22Rv1 (cell line): Measurements from ENCODE around the gene GLOD4.

Source experiments
- H3K27ac ChIP-seq: fragments of 450-650 bp; 2 replicates; pipeline ENCODE4 v1.5.1; 2017
- ZFX ChIP-seq: fragments of 450-650 bp; IDR thresholded peaks from 2 replicates; pipeline ENCODE4 v1.6.1; 2017; ENCODE audit warnings: antibody characterized with exemption, borderline replicate concordance
- TF ChIP-seq, protein P1 (sequence below): fragments of 450-650 bp; IDR thresholded peaks from 2 replicates; pipeline ENCODE4 v1.5.1; 2017; ENCODE audit warnings: mild to moderate bottlenecking

The GLOD4 gene

DNA sequence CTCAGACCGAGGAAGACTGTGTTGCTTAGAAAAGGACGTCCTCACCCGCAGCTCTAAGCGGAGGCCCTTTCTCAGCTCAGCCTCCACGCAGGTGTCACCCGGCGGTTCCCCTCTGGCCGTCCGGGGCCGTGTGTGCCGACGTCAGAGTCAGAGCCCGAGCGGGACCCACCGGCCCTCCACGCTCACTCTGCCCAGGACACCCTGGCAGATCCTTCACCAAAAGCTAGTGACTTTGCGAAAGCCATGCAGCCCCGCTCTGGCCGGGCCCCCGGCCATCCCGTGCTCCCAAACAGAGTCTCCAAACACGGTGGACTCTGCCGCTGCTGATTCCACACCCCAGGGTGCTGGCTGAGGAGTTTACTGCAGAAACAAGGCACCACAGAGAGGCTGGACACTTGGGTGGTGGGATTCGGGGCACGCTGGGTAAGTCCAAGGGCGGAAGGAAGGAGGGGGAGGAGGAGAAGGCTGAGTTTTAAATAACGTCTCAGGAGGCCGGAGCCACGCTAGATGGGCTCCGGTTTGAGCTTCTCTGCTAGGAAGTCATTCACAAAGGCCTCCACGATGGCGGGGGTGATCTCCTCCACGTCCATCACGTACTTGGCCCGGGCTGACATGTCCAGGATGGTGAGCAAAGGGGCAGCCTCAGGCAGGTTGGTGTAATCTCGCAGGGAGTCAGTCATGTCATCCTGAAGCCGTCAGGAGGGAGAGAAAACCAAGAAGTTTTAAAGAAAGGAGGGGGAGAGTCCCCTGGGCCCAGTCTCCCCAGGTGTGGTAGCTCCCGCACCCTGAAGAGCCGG, 18.6 kb upstream of the GLOD4 start:
- no peak for TF ChIP-seq ZFX
- TF ChIP-seq, protein P1, sequence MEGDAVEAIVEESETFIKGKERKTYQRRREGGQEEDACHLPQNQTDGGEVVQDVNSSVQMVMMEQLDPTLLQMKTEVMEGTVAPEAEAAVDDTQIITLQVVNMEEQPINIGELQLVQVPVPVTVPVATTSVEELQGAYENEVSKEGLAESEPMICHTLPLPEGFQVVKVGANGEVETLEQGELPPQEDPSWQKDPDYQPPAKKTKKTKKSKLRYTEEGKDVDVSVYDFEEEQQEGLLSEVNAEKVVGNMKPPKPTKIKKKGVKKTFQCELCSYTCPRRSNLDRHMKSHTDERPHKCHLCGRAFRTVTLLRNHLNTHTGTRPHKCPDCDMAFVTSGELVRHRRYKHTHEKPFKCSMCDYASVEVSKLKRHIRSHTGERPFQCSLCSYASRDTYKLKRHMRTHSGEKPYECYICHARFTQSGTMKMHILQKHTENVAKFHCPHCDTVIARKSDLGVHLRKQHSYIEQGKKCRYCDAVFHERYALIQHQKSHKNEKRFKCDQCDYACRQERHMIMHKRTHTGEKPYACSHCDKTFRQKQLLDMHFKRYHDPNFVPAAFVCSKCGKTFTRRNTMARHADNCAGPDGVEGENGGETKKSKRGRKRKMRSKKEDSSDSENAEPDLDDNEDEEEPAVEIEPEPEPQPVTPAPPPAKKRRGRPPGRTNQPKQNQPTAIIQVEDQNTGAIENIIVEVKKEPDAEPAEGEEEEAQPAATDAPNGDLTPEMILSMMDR: no peak
- no peak overlapping the region for H3K27ac ChIP-seq

DNA sequence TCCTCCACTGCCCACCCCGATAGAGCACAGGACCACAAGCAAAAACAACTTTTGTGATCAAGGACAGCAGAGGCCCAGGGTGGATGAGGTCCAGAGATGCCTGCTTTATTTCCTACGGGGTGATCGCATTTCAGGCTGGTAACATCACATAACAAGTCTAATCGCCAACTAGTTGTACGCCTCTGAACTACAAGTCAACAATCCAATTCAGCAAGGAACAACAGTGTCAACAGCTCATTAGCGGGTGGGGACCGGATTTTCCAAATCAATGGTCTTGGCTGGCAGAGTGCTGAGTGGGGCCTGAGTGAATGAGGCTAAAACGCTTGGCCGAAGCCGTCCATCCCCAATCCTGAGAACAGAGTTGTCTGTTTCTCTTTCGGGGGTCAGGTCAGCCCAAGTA, 17.2 kb upstream of the GLOD4 start:
- TF ChIP-seq, protein P1: no peak
- TF ChIP-seq ZFX: no peak
- H3K27ac ChIP-seq: no peak overlapping the region

DNA sequence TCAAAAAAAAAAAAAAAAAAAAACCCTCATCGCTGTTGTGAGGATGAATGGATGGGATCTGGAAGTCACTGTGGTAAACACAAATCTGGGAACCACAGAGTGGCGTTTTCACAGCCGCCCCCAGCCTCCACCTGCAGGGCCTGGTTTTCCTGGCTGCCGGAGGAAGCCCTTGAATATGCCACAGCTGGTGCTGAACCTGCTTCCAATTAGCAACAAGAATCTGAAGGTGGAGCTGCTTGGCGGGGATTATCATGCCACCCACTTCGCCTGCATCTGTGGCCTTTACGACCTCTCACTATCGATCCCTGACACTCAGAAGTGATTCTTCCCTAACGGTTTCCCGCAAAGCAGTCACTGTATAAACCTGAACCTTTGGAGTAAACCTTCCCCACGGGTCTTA, 16.2 kb upstream of the GLOD4 start:
- no peak overlapping the region for H3K27ac ChIP-seq
- TF ChIP-seq, protein P1: no peak
- no peak for TF ChIP-seq ZFX

DNA sequence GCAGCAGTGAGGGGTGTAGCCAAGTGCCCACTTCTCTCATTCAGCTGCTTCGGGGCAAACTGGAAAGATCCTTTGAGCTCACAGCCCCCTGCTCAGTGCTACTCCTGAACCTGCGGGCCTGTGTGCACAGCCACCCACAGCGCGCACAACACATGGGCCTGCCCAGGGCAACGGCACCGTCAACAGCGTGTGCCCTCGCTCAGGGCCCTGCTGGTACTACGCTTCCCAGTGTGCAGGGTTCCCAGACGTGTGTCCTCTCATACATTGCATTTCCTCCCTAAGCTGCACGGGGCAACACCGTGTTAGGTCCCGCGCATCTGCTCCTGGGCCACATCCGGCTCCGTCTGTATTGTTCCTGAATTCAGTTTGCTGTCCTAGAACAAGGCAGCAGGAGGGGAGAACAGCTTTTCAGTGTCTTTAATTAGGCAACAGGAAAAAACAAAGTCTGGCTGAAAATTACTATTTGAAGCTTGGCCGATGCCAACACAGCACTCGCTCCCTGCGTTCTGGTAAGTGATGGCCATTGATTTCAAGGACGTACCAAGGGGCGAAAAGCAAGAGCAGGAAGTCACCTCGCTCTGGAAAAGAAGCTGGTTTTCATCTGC, 15.3 kb upstream of the GLOD4 start:
- no peak overlapping the region for H3K27ac ChIP-seq
- no peak for TF ChIP-seq ZFX
- TF ChIP-seq, protein P1: no peak

DNA sequence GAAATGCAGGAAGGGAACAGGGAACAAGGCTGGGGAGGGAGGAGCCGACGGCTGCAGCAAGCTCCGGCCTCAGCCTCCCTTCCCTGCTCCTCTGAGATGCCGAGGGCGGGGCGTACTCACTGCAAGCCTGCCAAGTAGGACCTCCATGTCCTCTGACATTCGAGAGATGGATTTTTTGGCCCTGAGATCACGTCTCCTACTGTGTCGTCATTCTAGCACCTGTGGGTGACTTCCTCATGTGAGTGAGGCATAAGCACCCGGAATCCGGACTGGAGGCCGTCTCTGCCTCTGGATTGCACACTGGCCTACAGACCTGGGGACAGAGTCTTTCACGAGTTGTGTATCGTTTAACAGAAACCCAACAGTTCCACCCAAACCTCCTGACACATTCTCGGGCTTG, 14.5 kb upstream of the GLOD4 start:
- H3K27ac ChIP-seq: no peak overlapping the region
- TF ChIP-seq, protein P1: no peak
- no peak for TF ChIP-seq ZFX

DNA sequence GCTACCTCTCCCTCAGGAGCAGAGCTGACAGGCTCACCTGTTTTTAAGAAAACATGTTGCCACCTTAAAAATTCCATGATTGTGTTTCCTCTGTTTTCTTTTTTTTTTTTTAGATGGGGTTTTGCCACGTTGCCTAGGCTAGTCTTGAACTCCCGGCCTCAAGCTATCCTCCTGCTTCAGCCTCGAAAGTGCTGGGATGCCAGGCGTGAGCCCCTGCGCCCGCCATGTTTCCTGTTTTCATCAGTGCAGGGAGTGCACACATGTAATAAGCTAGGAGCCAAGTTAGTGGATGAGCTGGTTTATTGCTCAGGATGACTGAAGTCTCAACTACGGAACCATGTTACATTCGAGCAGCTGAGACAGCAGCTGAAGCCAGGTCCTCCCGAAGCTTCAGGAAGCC, 13.6 kb upstream of the GLOD4 start:
- no peak overlapping the region for H3K27ac ChIP-seq
- no peak for TF ChIP-seq ZFX
- TF ChIP-seq, protein P1: no peak

DNA sequence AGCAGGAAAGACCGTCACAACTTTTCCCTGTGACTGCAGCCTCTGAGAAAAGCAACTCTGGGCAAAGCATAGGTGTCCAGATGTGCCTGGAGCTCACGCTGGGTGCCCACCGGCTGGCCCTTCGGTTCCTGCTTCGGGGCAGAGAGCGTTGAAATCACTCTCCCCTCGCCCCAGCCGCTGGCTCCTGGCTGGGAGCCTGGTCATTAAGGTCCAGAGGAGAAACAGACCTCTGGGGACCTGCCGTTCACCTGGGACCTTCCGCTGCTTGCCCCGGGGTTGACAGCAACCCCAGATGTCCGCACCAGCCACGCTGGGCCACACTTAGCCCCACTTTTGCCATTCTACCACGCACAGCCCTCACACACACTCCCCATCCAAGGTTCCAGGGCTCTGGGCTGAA, 13.2 kb upstream of the GLOD4 start:
- no peak for TF ChIP-seq ZFX
- TF ChIP-seq, protein P1: no peak
- H3K27ac ChIP-seq: no peak overlapping the region
